Karpas-422 (cell line): ENCODE results near the gene SCP2. TPM values are rescaled to one million over a fixed set of nuclear protein-coding genes. Genes with fewer than 3 reads are reported as not detected.

Source experiments
- DNase-seq: peaks from one replicate; pipeline ENCODE4 v3.0.0-alpha.2; 2015
- H2AFZ ChIP-seq: fragments of 200-600 bp; sonication (generic); 2 replicates; pipeline ENCODE4 v1.6.1; 2014; ENCODE audit warnings: antibody characterized with exemption, low read length, mixed read lengths
- H3K27ac ChIP-seq: fragments of 200-600 bp; sonication (generic); 2 replicates; pipeline ENCODE4 v1.5.1; 2014; ENCODE audit warnings: mild to moderate bottlenecking, low read length, moderate library complexity
- H3K27me3 ChIP-seq: fragments of 200-600 bp; sonication (generic); 2 replicates; pipeline ENCODE4 v1.6.1; 2014; ENCODE audit warnings: low read length, mixed read lengths
- H3K36me3 ChIP-seq: fragments of 200-600 bp; sonication (generic); 2 replicates; pipeline ENCODE4 v1.6.1; 2014; ENCODE audit warnings: low read length, mixed read lengths; ENCODE audit not compliant: insufficient read depth
- H3K4me1 ChIP-seq: fragments of 200-600 bp; sonication (generic); 2 replicates; pipeline ENCODE4 v1.6.1; 2014; ENCODE audit warnings: mild to moderate bottlenecking, low read length, mixed read lengths
- H3K4me2 ChIP-seq: fragments of 200-600 bp; sonication (generic); 2 replicates; pipeline ENCODE4 v1.6.1; 2014; ENCODE audit warnings: low read length, low read depth, mild to moderate bottlenecking; ENCODE audit not compliant: poor library complexity, severe bottlenecking
- H3K4me3 ChIP-seq: fragments of 200-600 bp; sonication (generic); 2 replicates; pipeline ENCODE4 v1.5.1; 2014; ENCODE audit warnings: mild to moderate bottlenecking, antibody characterized with exemption, low read length, mixed read lengths
- H3K79me2 ChIP-seq: fragments of 200-600 bp; sonication (generic); 2 replicates; pipeline ENCODE4 v1.6.1; 2014; ENCODE audit warnings: mild to moderate bottlenecking, low read length, mixed read lengths
- H3K9ac ChIP-seq: fragments of 200-600 bp; sonication (generic); 2 replicates; pipeline ENCODE4 v1.6.0; 2014; ENCODE audit warnings: low read length
- H3K9me2 ChIP-seq: fragments of 200-600 bp; sonication (generic), shearing (Covaris generic); replicated peaks from 2 replicates; pipeline ENCODE4 v1.6.0; 2014; ENCODE audit warnings: mild to moderate bottlenecking, low read length, moderate library complexity; ENCODE audit not compliant: insufficient read depth
- H3K9me3 ChIP-seq: fragments of 300-700, 200-600 bp; sonication (generic); 2 replicates; pipeline ENCODE4 v1.6.1; 2014; ENCODE audit warnings: low read length, mixed read lengths
- H4K20me1 ChIP-seq: fragments of 200-600 bp; sonication (generic); 2 replicates; pipeline ENCODE4 v1.6.1; 2014; ENCODE audit warnings: mild to moderate bottlenecking, antibody characterized with exemption, low read length, low read depth; ENCODE audit not compliant: insufficient read depth
- total RNA-seq: library from RNA; depleted of rRNA; stranded (reverse); fragments of >200 nt; shearing (Covaris generic); gene quantifications from 2 replicates; pipeline ENCODE4 v1.2.3, GENCODE V29; 2014; ENCODE audit warnings: low replicate concordance

Gene SCP2
- total RNA-seq, 1 experiment from 2014 or later = 146 TPM

GRCh38 chr1:52919723-52920483 lies 7.2 kb upstream of the SCP2 start:
- Histone ChIP-seq H3K27ac (no peak overlapping the region), H3K79me2 (no peaks in the 10 kb centered on the region), H3K36me3 (no peaks in the 10 kb centered on the region), H3K4me1 (no peaks in the 10 kb centered on the region), H3K9me2 (no peaks in the 10 kb centered on the region), H2AFZ (no peak overlapping the region), H3K9ac (no peak overlapping the region), H3K4me2 (no peak overlapping the region), H3K9me3 (no peaks in the 10 kb centered on the region), H4K20me1 (no peaks in the 10 kb centered on the region), H3K4me3 (no peak overlapping the region), H3K27me3 (no peaks in the 10 kb centered on the region)
- no peak for DNase-seq

- no peaks in the 10 kb centered on the region for H3K9me2 ChIP-seq
- no peaks in the 10 kb centered on the region for H4K20me1 ChIP-seq
- H3K4me1 ChIP-seq = no peaks in the 10 kb centered on the region
- no peak overlapping the region for H3K27ac ChIP-seq
- no peak overlapping the region for H3K4me3 ChIP-seq
- no peak for DNase-seq
- H3K4me2 ChIP-seq = no peak overlapping the region
- H3K36me3 ChIP-seq = no peaks in the 10 kb centered on the region
- no peak overlapping the region for H3K9ac ChIP-seq
- no peak overlapping the region for H2AFZ ChIP-seq
- no peaks in the 10 kb centered on the region for H3K9me3 ChIP-seq
- H3K79me2 ChIP-seq = no peaks in the 10 kb centered on the region
- H3K27me3 ChIP-seq = no peaks in the 10 kb centered on the region
These were observed 6.2 kb upstream of the SCP2 start for GRCh38 chr1:52920791-52921291.

- no peaks in the 10 kb centered on the region for H3K79me2 ChIP-seq
- H3K9me2 ChIP-seq = no peaks in the 10 kb centered on the region
- no peak overlapping the region for H3K9ac ChIP-seq
- H3K4me1 ChIP-seq = no peaks in the 10 kb centered on the region
- no peaks in the 10 kb centered on the region for H3K36me3 ChIP-seq
- no peak overlapping the region for H3K27ac ChIP-seq
- no peak for DNase-seq
- no peaks in the 10 kb centered on the region for H3K27me3 ChIP-seq
- no peaks in the 10 kb centered on the region for H3K9me3 ChIP-seq
- no peak overlapping the region for H2AFZ ChIP-seq
- no peak overlapping the region for H3K4me2 ChIP-seq
- H3K4me3 ChIP-seq = no peak overlapping the region
- H4K20me1 ChIP-seq = no peaks in the 10 kb centered on the region
These were observed 1.5 kb upstream of the SCP2 start for GRCh38 chr1:52925571-52926005.

GRCh38 chr1:52926864-52927211 lies 238 bp upstream of the SCP2 start:
- H3K4me3 ChIP-seq = no peak overlapping the region
- no peak overlapping the region for H3K9ac ChIP-seq
- H3K27me3 ChIP-seq = no peaks in the 10 kb centered on the region
- no peaks in the 10 kb centered on the region for H3K79me2 ChIP-seq
- H3K4me1 ChIP-seq = no peaks in the 10 kb centered on the region
- no peak overlapping the region for H3K27ac ChIP-seq
- H3K4me2 ChIP-seq = no peak overlapping the region
- no peaks in the 10 kb centered on the region for H4K20me1 ChIP-seq
- H3K9me3 ChIP-seq = no peaks in the 10 kb centered on the region
- no peak overlapping the region for H2AFZ ChIP-seq
- H3K36me3 ChIP-seq = no peaks in the 10 kb centered on the region
- H3K9me2 ChIP-seq = no peaks in the 10 kb centered on the region
- no peak for DNase-seq

- Histone ChIP-seq H3K79me2 (no peaks in the 10 kb centered on the region), H3K27me3 (no peaks in the 10 kb centered on the region), H3K9me3 (no peaks in the 10 kb centered on the region), H4K20me1 (no peaks in the 10 kb centered on the region), H2AFZ (no peak overlapping the region), H3K4me2 (no peak overlapping the region), H3K4me3 (no peak overlapping the region), H3K9ac (no peak overlapping the region), H3K4me1 (no peaks in the 10 kb centered on the region), H3K27ac (no peak overlapping the region), H3K9me2 (no peaks in the 10 kb centered on the region), H3K36me3 (no peaks in the 10 kb centered on the region)
- DNase-seq = no peak
These were observed 934 bp downstream of the SCP2 start for GRCh38 chr1:52928015-52928404.

GRCh38 chr1:52929019-52929418 lies 1.9 kb downstream of the SCP2 start:
- H3K36me3 ChIP-seq = no peaks in the 10 kb centered on the region
- H3K9me3 ChIP-seq = no peaks in the 10 kb centered on the region
- no peak for DNase-seq
- no peak overlapping the region for H3K4me3 ChIP-seq
- no peaks in the 10 kb centered on the region for H3K9me2 ChIP-seq
- H4K20me1 ChIP-seq = no peaks in the 10 kb centered on the region
- no peaks in the 10 kb centered on the region for H3K4me1 ChIP-seq
- H3K79me2 ChIP-seq = no peaks in the 10 kb centered on the region
- H2AFZ ChIP-seq = no peak overlapping the region
- no peaks in the 10 kb centered on the region for H3K27me3 ChIP-seq
- no peak overlapping the region for H3K4me2 ChIP-seq
- no peak overlapping the region for H3K9ac ChIP-seq
- H3K27ac ChIP-seq = no peak overlapping the region

- H3K9me3 ChIP-seq = no peaks in the 10 kb centered on the region
- H3K27me3 ChIP-seq = no peaks in the 10 kb centered on the region
- H3K4me2 ChIP-seq = no peak overlapping the region
- no peak overlapping the region for H2AFZ ChIP-seq
- H3K36me3 ChIP-seq = no peaks in the 10 kb centered on the region
- H3K4me1 ChIP-seq = no peaks in the 10 kb centered on the region
- no peak overlapping the region for H3K4me3 ChIP-seq
- H3K27ac ChIP-seq = no peak overlapping the region
- no peak overlapping the region for H3K9ac ChIP-seq
- DNase-seq = no peak
- H3K9me2 ChIP-seq = no peaks in the 10 kb centered on the region
- H4K20me1 ChIP-seq = no peaks in the 10 kb centered on the region
- no peaks in the 10 kb centered on the region for H3K79me2 ChIP-seq
These were observed 10.5 kb downstream of the SCP2 start for GRCh38 chr1:52937433-52938182.

GRCh38 chr1:52938183-52938451 lies 11.0 kb downstream of the SCP2 start:
- Histone ChIP-seq H3K4me1 (no peaks in the 10 kb centered on the region), H3K27me3 (no peaks in the 10 kb centered on the region), H3K9me3 (no peaks in the 10 kb centered on the region), H3K36me3 (no peaks in the 10 kb centered on the region), H3K4me2 (no peak overlapping the region), H4K20me1 (no peaks in the 10 kb centered on the region), H3K9me2 (no peaks in the 10 kb centered on the region), H3K4me3 (no peak overlapping the region), H3K9ac (no peak overlapping the region), H2AFZ (no peak overlapping the region), H3K27ac (no peak overlapping the region), H3K79me2 (no peaks in the 10 kb centered on the region)
- DNase-seq = no peak
